GM21619 (cell line): ENCODE data around the gene CCL15.
"Not testable (repeated sequence)": the region's sequence is repeated elsewhere in the genome, so short reads cannot be mapped to it uniquely, and the experiment has no call there.

Experiments
- ATAC-seq: cut with Tn5 transposase; IDR thresholded peaks from one replicate; pipeline ENCODE4 v1.9.1; 2021; ENCODE audit not compliant: unreplicated experiment

The CCL15 gene

GRCh38 chr17:36001110-36001771, at the start of gene CCL15:
Gene CCL15, minus strand, starts transcription at chr17:36001553. Its CDS starts 61 bp downstream, at chr17:36001492.
- no peak for ATAC-seq

GRCh38 chr17:36049643-36050042, 48.3 kb upstream of the CCL15 start:
- ATAC-seq = no peak

- ATAC-seq = no peak
These were observed 46.7 kb upstream of the CCL15 start for GRCh38 chr17:36048066-36048465.

- ATAC-seq = no peak
These were observed 34.9 kb upstream of the CCL15 start for GRCh38 chr17:36036235-36036634.

GRCh38 chr17:36034127-36034526, 32.8 kb upstream of the CCL15 start:
- no peak for ATAC-seq

GRCh38 chr17:36030956-36031355, 29.6 kb upstream of the CCL15 start:
- no peak for ATAC-seq

- ATAC-seq = no peak
These were observed 26.4 kb upstream of the CCL15 start for GRCh38 chr17:36027761-36028160.

- ATAC-seq = no peak
These were observed 22.9 kb upstream of the CCL15 start for GRCh38 chr17:36024106-36024869.

- ATAC-seq = no peak
These were observed 18.1 kb upstream of the CCL15 start for GRCh38 chr17:36019423-36019822.

GRCh38 chr17:36017799-36018198, 16.4 kb upstream of the CCL15 start, which contains the start of gene CCL23:
Gene CCL23, minus strand, starts transcription at chr17:36017972. Its CDS starts 75 bp downstream, at chr17:36017897.
- no peak for ATAC-seq

GRCh38 chr17:36016555-36016954, 15.2 kb upstream of the CCL15 start:
- ATAC-seq = no peak

GRCh38 chr17:36015895-36016294, 14.5 kb upstream of the CCL15 start:
- ATAC-seq = not testable (repeated sequence)

GRCh38 chr17:36014946-36015345, 13.6 kb upstream of the CCL15 start:
- no peak for ATAC-seq

GRCh38 chr17:36011201-36011600, 9.8 kb upstream of the CCL15 start:
- ATAC-seq = no peak

- no peak for ATAC-seq
These were observed 7.8 kb upstream of the CCL15 start for GRCh38 chr17:36008998-36009665.

- ATAC-seq = no peak
These were observed 3.3 kb upstream of the CCL15 start for GRCh38 chr17:36004594-36005108.

- ATAC-seq = no peak
These were observed 1.3 kb upstream of the CCL15 start for GRCh38 chr17:36002631-36003030.

- ATAC-seq = no peak
These were observed 680 bp upstream of the CCL15 start for GRCh38 chr17:36001862-36002603.

GRCh38 chr17:36000732-36001109, 632 bp downstream of the CCL15 start:
- ATAC-seq = no peak

GRCh38 chr17:35998756-35999155, 2.6 kb downstream of the CCL15 start:
- no peak for ATAC-seq

- no peak for ATAC-seq
These were observed 3.3 kb downstream of the CCL15 start for GRCh38 chr17:35998018-35998545.
